Spleen (tissue), 11 donors: ENCODE data around the gene ZNF227. TPM values are rescaled to one million over a fixed set of nuclear protein-coding genes. Genes with fewer than 3 reads are reported as not detected.
A peak's percentile ranks its signal among the peaks of the same experiment; 100 is the strongest.
"Not testable (repeated sequence)": the region's sequence is repeated elsewhere in the genome, so short reads cannot be mapped to it uniquely, and the experiment has no call there.

Source experiments
- DNase-seq: peaks from one replicate; pipeline ENCODE4 v3.0.0-alpha.2; 2020
- H3K27ac ChIP-seq, 8 donors: fragments of 200-600 bp; sonication (generic) in 7 of 8; 1 replicate in 4 of 8; 2 replicates in 4 of 8; pipeline versions ENCODE4 v1.5.0 to v1.8.0; 2016 to 2021; ENCODE audit warnings: inconsistent platforms in 4 of 8, mild to moderate bottlenecking in 4 of 8, moderate library complexity in 1 of 8
- H3K27me3 ChIP-seq, 7 donors: fragments of 200-600 bp; sonication (generic) in 6 of 7; replicated peaks in 1 of 7; 1 replicate in 4 of 7; 2 replicates in 3 of 7; pipeline versions ENCODE4 v1.5.0 to v1.8.0; 2016 to 2021; ENCODE audit warnings: inconsistent platforms in 3 of 7, mild to moderate bottlenecking in 1 of 7
- H3K36me3 ChIP-seq, 6 donors: fragments of 200-600 bp; sonication (generic) in 5 of 6; 1 replicate in 4 of 6; 2 replicates in 2 of 6; pipeline versions ENCODE4 v1.5.0 to v1.8.0; 2016 to 2021; ENCODE audit warnings: inconsistent platforms in 2 of 6
- H3K4me1 ChIP-seq, 6 donors: fragments of 200-600 bp; sonication (generic) in 5 of 6; 1 replicate in 3 of 6; 2 replicates in 3 of 6; pipeline versions ENCODE4 v1.5.0 to v1.8.0; 2016 to 2021; ENCODE audit warnings: inconsistent platforms in 3 of 6
- H3K4me3 ChIP-seq, 8 donors: fragments of 200-600 bp; sonication (generic) in 7 of 8; 1 replicate in 4 of 8; 2 replicates in 4 of 8; pipeline versions ENCODE4 v1.5.0 to v1.8.0; 2016 to 2021; ENCODE audit warnings: inconsistent platforms in 4 of 8, mild to moderate bottlenecking in 4 of 8, moderate library complexity in 2 of 8
- H3K9me3 ChIP-seq, 8 donors: fragments of 200-600 bp; sonication (generic) in 7 of 8; 1 replicate in 4 of 8; 2 replicates in 4 of 8; pipeline versions ENCODE4 v1.5.0 to v1.8.0; 2016 to 2021; ENCODE audit warnings: inconsistent platforms in 4 of 8
- CTCF ChIP-seq, 11 experiments: fragments of 200-600 bp in 7 of 11; fragments of 450-650 bp in 4 of 11; sonication (generic) in 4 of 11; IDR thresholded peaks in 8 of 11; conservative IDR thresholded peaks in 3 of 11; 1 replicate in 7 of 11; 2 replicates in 4 of 11; pipeline versions ENCODE4 v1.4.0 to v1.8.0; 2016 to 2021; ENCODE audit warnings: antibody characterized with exemption in 11 of 11, inconsistent platforms in 4 of 11, mild to moderate bottlenecking in 1 of 11
- POLR2A ChIP-seq, 3 donors: fragments of 450-650 bp; IDR thresholded peaks; one replicate each; pipeline ENCODE4 v1.5.1; 2017; ENCODE audit warnings: antibody characterized with exemption in 3 of 3, mild to moderate bottlenecking in 1 of 3
- POLR2AphosphoS5 ChIP-seq, 3 donors: sonication (generic); formaldehyde crosslinking; IDR thresholded peaks; one replicate each; pipeline ENCODE4 v1.5.1; 2017; ENCODE audit warnings: antibody characterized with exemption in 3 of 3
- WGBS, 5 donors: extraction: QIAGEN DNeasy Blood & Tissue Kit in 3 of 5; methylation state at CpG; one replicate each; pipeline versions ENCODE4 v1.1.5 to v1.1.7; 2013 to 2018; 5-methylcytosine and 5-hydroxymethylcytosine counted together
- intact Hi-C: fragments of 100-400 bp; cut with DNase I; formaldehyde crosslinking; loops from one replicate; pipeline ENCODE4 v1.15.0; 2023; ENCODE audit warnings: low total_unique reads
- polyA plus RNA-seq, 3 donors: library from polyadenylated mRNA; stranded (reverse); fragments of 200-250 nt; gene quantifications; one replicate each; pipeline ENCODE4 v1.2.1, GENCODE V29; 2013
- total RNA-seq, 7 donors: library from RNA; depleted of rRNA in 3 of 7; stranded (reverse); fragments of >200 nt in 3 of 7; fragmentation: NEBNext Ultra II Directional in 4 of 7; extraction: Animal tissue kit (Norgen Biotek cat#: 25700) in 4 of 7; gene quantifications; one replicate each; pipeline versions ENCODE4 v1.1.0 to v1.2.1, GENCODE V29; 2016 to 2021
- donor health status: healthy with polysubstance abuse.
- donor health status: DM: no; HTN: no; CAD: no; lungs with moderate emphysema.
- donor health status: DM: no; HTN: no; CAD: no.
- donor health status: Bipolar disorder and iron deficiency.
- donor health status: healthy.
- donor health status: DM: no; HTN: no; CAD: no.
- donor health status: DM: yes; HTN: yes; CAD: no.

ZNF227 gene
- total and polyA plus RNA-seq, 10 donors = 4.7 to 32.6 (median 29.8) TPM

GRCh38 chr19:44207126-44207803, 5.1 kb upstream of the ZNF227 start:
- Histone ChIP-seq H3K27me3 (no peaks in the 10 kb centered on the region), H3K27ac (peak overlapping the region; percentile 73 to 93 (median 91)), H3K36me3 (peaks cover 0 to 3% (median 0%) of the 10 kb centered on the region in 6 donors), H3K9me3 (peaks cover 0 to 51% (median 30%) of the 10 kb centered on the region in 8 donors), H3K4me1 (peaks cover 0 to 18% (median 13%) of the 10 kb centered on the region in 6 donors), H3K4me3 (peak overlapping the region; percentile 58 to 84 (median 68))
- TF ChIP-seq POLR2A (IDR thresholded peaks at IDR 0.05) (no peak), POLR2AphosphoS5 (IDR thresholded peaks at IDR 0.05) (peak; percentile 57 to 89 (median 85))
- WGBS, 5 donors = 4 to 5% (median 4%) methylated on average over 25 to 26 of the region's 26 CpGs
- intact Hi-C loops = loop anchor here (5.0 kb wide), 1 partner anchor 40 kb away; the partner anchor contains the start of gene ZNF226
- DNase-seq = peak; percentile 93

- TF ChIP-seq CTCF (IDR thresholded peaks at IDR 0.05 in 8 of 11, conservative IDR thresholded peaks at IDR 0.05 in 3 of 11) (no peak), POLR2AphosphoS5 (IDR thresholded peaks at IDR 0.05) (no peak), POLR2A (IDR thresholded peaks at IDR 0.05) (no peak)
- H3K27ac ChIP-seq = peak overlapping the region; percentile 78 to 89 (median 87)
- no peaks in the 10 kb centered on the region for H3K27me3 ChIP-seq
- DNase-seq = no peak
- peaks cover 7 to 39% (median 25%) of the 10 kb centered on the region in 6 donors for H3K4me1 ChIP-seq
- peak overlapping the region; percentile 60 to 88 (median 82) for H3K4me3 ChIP-seq
- 5 to 6% (median 6%) methylated on average over 15 of the region's 15 CpGs for WGBS, 5 donors
- H3K36me3 ChIP-seq = peaks cover 0 to 37% (median 32%) of the 10 kb centered on the region in 6 donors
- H3K9me3 ChIP-seq = peaks cover 0 to 41% (median 7%) of the 10 kb centered on the region in 8 donors
- intact Hi-C loops = no loop called here
Observed at GRCh38 chr19:44212866-44213346, 574 bp downstream of the ZNF227 start.

GRCh38 chr19:44219926-44220325, 7.6 kb downstream of the ZNF227 start:
- H3K27ac ChIP-seq, H3K27me3 ChIP-seq, H3K4me3 ChIP-seq, H3K4me1 ChIP-seq, intact Hi-C loops, DNase-seq: not testable (repeated sequence)
- WGBS, 5 donors = 70 to 100% (median 99%) methylated on average over 2 to 3 of the region's 3 CpGs
- peaks cover 3 to 74% (median 46%) of the 10 kb centered on the region in 6 donors for H3K36me3 ChIP-seq
- H3K9me3 ChIP-seq = peaks cover 0 to 82% (median 46%) of the 10 kb centered on the region in 8 donors

GRCh38 chr19:44220761-44221160, 8.4 kb downstream of the ZNF227 start:
- Histone ChIP-seq H3K9me3 (peaks cover 0 to 84% (median 53%) of the 10 kb centered on the region in 8 donors), H3K36me3 (peaks cover 3 to 69% (median 43%) of the 10 kb centered on the region in 6 donors)
- H3K4me1 ChIP-seq, DNase-seq, H3K27ac ChIP-seq, intact Hi-C loops, H3K4me3 ChIP-seq, H3K27me3 ChIP-seq: not testable (repeated sequence)
- WGBS, 5 donors = 97 to 99% (median 98%) methylated on average over 6 of the region's 6 CpGs

GRCh38 chr19:44221291-44221690, 9.0 kb downstream of the ZNF227 start:
- H3K27ac ChIP-seq, H3K4me1 ChIP-seq, H3K27me3 ChIP-seq, DNase-seq, H3K4me3 ChIP-seq, intact Hi-C loops: not testable (repeated sequence)
- Histone ChIP-seq H3K9me3 (peaks cover 0 to 84% (median 59%) of the 10 kb centered on the region in 8 donors), H3K36me3 (peaks cover 3 to 69% (median 45%) of the 10 kb centered on the region in 6 donors)
- 87 to 100% (median 95%) methylated on average over 1 to 3 of the region's 3 CpGs for WGBS, 5 donors

DNA sequence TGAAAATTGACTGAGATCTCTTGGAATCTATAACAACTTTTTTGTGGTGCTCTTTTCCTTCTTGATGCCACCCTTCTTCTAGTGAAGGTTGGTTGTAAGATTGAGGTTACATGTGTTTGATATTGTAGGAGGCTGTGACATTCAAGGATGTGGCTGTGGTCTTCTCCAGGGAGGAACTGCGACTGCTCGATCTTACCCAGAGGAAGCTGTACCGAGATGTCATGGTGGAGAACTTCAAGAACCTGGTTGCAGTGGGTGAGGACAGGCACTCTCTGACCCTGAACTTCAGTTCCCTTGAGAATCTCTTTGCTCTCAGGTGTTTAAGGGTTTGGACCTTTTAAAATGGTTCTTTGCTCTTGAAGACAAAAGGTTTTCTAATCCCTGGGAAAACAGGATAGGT, 16.0 kb downstream of the ZNF227 start:
- peaks cover 46 to 89% (median 80%) of the 10 kb centered on the region in 6 donors for H3K36me3 ChIP-seq
- DNase-seq = no peak
- intact Hi-C loops = no loop called here

More for the DNA sequence above, 16.0 kb downstream of the ZNF227 start:
- Histone ChIP-seq H3K27me3 (no peaks in the 10 kb centered on the region), H3K4me1 (no peaks in the 10 kb centered on the region), H3K4me3 (no peak overlapping the region), H3K27ac (no peak overlapping the region), H3K9me3 (peaks cover 2 to 94% (median 93%) of the 10 kb centered on the region in 8 donors)
- TF ChIP-seq POLR2A (IDR thresholded peaks at IDR 0.05) = no peak
- no peak for TF ChIP-seq CTCF (IDR thresholded peaks at IDR 0.05 in 8 of 11, conservative IDR thresholded peaks at IDR 0.05 in 3 of 11)
- no peak for TF ChIP-seq POLR2AphosphoS5 (IDR thresholded peaks at IDR 0.05)
- 77 to 88% (median 83%) methylated on average over 3 of the region's 3 CpGs for whole genome bisulfite sequencing, 5 donors
